ENCODE measurements around the gene ZCCHC4.
A peak's percentile ranks its signal among the peaks of the same experiment; 100 is the strongest.
"Not testable (repeated sequence)": the region's sequence is repeated elsewhere in the genome, so short reads cannot be mapped to it uniquely, and the experiment has no call there.

The ZCCHC4 gene

DNA sequence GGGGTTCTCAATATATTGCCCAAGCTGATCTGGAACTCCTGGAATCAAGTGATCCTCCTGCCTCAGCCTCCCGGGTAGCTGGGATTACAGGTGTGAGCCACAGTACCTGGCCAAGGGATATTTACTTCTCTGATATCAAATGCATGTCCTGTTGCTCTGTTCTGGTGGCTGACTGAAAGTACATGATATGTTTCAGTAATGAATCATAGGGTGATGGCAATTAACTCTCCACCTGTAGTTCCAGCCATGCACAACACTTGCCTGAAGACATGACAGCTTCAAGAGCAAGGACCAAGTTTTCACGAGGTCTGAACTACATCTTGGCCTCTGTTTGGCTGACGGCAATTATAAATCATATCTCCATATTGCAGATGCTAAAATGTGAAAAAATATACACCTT lies 9.1 kb downstream of the ZCCHC4 start:
- no peak for DNase-seq

DNA sequence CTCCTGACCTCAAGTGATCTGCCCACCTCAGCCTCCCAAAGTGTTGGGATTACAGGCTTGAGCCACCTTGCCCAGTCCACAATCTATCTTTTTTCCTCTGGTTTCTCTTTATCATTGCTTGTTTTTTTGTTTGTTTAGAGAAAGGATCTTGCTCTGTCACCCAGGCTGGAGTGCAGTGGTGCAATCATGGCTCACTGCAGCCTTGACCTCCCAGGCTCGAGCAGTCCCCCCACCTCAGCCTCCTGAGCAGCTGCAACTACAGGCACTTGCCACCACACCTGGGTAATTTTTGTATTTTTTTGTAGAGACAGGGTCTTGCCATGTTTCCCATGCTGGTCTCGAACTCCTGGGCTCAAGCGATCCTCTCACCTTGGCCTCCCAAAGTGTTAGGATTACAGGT lies 15.9 kb downstream of the ZCCHC4 start:
- DNase-seq = not testable (repeated sequence)

DNA sequence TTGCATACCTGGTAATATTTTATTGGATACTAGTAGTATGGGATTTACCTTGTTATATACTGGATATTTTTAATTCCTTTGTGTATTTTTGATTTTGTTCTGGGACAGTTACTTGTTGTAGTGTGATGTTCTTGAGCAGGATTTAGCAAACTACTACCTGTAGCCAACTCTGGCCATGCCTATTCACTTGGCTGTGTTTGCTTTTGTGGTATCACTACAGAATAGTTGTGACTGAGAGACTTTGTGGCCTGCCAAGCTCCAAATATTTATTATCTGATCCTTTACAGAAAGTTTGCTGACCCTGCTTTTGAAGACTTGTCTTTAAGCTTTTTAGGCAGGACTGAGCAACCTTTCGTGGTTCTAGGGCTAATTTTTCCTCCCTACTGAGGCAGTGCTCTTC lies 17.8 kb downstream of the ZCCHC4 start:
- DNase-seq = no peak

DNA sequence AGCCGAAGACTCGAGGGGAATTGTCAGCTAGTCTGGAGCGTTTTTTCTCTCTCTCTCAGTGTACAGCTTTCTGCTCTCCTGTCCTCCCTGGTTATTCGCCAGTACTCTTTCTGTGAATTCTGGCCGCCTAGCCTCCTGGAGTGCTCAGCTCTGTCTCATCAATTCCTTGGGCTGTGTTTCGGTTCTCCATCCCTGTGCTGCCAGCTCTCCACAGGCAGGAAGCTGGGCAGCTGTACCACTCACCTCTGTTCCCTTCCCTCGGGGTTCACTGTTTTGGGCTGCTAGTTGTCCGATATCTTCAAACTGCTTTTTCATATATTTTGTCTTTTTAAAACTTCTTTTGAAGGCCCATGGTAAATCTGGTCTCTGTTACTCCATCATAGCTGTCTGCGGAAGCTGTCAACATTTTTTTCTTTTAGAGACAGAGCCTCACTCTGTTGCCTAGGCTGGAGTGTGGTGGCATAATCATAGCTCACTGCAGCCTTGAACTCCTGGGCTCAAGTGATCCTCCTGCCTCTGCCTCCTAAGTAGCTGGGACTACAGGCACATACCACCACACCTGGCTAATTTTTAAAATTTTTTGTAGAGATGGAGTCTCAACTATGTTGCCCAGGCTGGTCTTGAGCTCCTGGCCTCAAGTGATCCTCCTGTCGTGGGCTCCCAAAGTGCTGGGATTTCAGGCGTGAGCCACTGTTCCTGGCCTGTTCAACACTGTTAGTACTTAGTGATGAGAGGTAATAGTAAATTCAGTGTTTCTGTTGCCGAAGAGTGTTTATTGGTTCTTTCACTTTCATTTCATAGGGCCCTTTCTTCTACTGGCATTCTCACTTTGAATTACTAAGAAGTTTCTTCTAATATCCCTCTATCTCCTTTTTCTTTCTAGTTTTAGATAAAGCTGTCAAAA lies 18.6 kb downstream of the ZCCHC4 start:
- no peak for DNase-seq

DNA sequence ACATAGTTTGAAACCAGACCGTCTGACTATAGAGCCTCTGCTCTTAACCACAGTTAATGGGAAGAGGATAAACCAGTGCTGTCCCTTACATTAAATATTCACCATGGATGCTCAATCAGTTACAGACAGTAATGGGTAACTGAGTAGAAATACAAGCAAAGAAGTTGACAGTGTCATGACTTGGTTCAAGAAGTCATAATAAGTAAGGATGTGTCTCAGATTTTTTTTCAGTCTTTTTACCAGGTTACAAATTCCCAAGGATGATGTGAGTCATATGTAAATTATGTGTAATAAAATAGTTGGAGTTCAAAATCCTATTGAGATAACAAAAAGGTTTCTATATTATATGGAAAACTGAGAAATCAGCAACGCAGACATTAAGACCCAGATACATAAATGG lies 31.1 kb downstream of the ZCCHC4 start:
- no peak for DNase-seq

DNA sequence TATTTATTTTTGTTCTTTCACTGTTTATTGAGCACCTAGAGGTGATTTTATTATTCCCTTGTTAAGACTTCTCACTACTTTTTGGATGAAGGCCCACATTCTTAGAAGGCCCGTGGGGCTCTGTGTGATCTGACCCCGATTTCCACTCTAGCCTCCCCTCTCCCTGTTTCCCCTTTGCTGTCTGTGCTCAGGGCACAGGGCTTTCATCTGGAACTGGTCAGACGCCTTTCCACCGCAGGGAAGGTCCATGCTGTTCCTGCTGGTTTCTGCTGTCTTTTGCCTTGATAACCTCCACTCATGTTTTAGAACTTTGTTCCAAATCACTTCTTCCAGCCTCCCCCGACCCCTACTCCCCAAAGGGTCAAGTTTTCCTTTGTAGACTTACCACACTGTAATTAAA lies 33.2 kb downstream of the ZCCHC4 start:
- no peak for DNase-seq

DNA sequence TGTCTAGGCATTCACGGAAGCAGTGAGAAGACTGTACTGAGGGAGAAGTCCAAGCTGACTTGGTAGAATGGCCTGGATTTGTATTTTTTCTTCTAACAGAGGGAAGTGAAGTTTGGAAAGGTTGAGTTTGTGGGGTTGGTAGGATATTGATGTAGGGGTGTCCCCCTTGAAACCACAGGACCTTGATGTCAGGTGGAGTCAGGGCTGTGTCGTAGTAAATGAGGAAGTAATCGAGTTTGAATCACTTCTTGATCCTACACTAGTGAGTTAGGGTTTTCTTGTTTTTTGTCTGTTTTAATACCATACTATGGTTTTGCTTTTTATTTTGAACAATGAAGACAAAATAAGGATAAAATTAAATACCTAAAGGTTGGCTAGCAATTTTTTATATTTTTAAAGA lies 34.3 kb downstream of the ZCCHC4 start:
- no peak for DNase-seq

DNA sequence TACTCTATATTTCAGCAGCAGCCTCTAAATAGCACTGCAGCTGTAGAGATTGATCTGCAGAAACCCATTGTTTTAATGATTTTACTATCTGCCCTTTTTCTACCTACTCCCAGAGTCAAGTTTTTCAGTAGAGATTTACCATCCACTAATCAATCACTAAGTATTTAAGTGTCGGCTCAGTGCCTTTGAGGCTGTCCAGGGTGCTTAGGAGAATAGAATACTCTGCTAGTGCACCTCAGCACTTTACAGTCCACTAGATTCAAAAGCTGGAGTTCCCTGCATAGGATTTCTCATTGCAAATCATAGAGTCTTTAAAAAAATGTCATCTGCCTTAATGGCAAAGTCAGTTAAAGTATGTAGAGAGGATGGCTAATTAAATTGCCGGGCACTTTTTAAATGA lies 34.9 kb downstream of the ZCCHC4 start:
- DNase-seq = no peak

DNA sequence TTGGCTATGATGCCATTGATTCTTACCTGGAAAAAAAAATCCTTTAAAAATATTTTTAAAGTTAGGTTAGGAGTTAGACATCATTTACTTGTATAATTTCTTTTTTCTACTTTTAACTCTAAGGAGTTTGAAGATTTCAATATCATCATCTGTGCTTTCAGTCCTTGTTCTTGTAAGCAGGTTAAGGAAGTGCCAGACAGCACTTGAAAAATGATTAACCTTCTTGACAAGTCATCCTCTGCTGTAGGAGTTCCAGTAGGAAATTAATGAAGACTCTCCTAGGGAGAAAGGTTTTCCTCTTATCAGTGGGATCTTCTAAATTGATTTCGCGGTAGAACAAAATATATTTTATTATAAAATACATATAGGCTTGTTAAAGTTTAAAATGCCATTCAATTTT lies 35.4 kb downstream of the ZCCHC4 start:
- DNase-seq = no peak

DNA sequence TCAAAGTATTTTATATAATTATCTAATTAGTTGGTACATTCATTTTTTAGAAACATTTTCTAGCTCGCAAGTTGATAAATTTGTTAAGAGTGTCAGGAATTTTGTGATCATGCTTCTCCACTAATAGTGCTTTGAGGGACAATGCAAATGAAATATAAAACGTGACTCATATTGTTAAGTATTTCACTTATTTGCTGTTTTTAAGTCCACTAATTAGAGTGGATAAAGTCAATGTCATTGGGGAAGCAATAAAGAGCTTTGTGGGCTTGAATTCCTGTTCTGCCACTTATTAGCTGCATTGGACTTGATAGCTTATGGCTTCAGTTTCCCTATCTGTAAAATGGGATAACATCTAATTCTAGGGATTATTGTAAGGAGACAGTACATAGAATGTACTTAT lies 38.0 kb downstream of the ZCCHC4 start:
- no peak for DNase-seq

DNA sequence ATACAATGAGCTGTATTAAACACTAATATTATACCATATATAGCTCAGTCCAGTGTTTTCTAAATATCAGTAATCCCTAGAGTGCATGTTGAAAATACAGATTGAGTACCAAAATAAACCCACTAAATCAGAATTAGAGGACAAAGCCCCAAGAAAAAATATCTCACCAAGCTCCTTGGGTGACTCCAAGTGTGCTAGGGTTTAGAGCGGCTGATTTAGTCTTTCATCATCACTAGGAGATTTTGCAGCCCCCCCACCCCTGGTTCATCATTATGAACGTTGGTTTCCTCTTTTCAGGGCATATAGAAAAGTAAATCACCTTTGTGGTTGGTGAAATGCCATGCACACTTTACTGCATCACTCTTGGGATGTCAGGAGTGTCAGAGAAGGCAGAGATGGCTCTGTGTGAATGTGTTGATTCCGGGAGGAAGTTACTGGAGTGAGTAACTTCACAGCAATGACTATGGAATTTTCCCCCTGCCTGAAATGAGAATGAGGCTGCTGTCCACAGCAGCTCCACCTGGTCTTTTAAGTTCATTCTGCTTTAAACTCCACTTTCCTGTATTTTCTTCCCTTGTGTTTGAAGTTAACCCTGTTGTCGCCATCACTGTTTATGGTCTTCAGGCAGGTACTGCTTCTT lies 39.3 kb downstream of the ZCCHC4 start:
- no peak for DNase-seq

DNA sequence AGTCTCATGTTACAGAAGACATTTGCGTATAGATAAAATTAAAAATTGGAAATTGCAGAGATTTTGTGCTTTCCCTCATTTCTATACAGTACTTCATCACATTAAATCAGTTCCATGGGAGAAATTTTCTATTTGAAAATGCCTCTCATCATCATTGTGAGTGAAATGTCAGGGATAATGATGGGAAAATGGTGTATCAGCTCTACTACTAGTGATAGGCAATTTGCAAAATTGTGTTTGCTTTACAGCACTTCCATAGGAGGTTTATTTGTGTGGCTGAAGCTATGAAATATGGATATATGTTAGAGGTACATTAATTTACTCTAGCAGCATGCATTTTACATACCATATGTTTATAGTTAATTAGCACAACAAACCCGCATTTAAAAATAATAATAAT lies 43.5 kb downstream of the ZCCHC4 start:
- no peak for DNase-seq

DNA sequence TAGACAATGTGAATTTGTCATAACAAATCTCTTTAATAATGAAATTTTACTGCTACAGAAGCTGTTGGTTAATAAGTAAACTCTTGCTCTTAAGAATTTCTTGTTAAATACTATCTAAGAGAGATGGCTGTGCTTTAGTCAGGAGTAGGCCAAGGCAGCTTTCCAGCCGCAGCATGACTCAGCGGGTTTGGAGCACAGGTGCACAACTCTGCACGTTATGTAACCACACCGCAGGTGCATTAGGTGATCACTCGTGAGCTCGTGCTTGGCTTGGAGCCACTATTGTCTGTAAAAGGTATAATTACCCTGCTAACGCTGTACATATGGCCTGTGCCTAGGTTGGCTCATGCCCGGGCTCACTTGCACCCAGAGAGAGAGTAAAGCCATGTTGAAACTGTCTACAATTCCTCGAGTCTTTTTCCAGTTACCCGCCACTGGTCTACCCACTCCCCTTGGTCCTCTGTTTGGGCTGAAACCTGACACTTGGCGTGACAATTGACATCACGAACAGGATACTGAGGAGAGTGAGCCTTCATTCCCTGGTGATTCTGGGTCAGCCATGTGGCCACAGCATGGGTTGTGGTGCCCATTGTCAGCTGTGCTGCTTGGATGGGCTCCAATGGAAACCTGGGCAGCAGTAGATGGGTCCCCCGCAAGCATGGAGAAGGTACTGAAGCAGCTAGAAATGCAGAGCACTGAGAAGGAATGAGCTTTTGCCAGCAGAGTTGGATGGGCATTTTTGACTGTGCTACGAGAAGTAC lies 46.1 kb downstream of the ZCCHC4 start:
- no peak for DNase-seq

DNA sequence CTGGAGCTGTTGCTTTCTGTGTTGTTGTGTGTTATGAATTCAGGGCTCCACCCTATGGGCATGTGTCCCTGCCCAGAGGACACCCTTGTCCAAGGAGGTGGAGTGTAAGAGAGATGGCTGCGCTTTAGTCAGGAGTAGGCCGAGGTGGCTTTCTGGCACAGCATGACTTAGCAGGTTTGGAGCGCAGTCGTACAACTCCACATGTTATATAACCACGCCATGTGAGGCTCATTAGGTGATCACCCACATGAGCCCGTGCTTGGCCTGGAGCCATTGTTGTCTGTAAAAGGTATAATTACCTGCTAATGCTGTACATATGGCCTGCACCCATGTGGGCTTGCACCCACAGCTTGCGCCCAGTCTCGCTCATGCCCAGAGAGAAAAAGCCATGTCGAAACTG lies 48.7 kb downstream of the ZCCHC4 start:
- no peak for DNase-seq

DNA sequence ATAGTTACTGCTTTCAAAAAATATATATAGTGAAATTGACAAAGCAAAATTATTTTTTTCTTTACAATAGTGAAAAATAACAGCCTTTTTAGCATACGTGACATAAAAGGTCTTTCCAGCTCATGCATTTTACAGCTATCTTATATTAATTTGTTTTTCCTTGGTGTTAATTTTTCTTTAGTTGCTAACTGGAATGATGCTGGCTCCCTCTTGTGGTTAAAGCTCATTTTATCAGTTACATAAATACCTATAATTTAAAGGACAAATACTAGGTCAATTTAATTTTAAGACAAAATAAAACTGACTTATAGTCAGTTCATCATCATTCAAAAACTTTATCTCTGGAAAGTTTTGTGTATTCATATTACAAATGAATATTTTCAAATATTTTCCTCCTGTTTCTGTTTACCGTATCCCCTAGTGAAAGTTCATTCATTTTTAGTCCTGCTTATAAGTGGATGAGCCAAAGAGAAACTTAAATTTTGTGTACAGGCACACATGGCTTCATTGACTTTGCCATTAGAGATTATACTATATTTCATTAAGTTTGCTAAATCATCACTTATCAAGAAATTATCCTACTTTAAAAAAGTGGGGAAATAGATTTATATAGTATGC lies 54.5 kb downstream of the ZCCHC4 start:
- DNase-seq = peak in 1 of 2 experiments; percentile 12

DNA sequence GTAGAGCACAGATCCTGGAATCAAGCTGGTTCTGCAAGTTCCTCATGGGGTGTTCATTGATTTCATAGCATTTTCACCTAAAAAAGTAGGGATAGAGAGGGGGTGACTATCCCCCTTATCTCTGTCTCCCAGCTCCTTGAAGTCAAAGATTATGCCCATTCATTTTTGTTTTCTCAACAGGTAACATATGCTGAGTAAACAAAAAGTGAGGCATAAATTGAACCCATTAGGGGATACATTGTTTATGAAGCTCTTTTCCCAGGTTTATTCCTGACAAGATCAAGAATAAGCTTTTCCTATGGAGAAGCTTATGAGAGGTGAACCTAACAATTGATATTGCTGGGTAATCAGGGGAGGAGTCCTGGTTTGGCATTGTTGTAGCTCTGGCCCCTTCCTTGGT lies 55.3 kb downstream of the ZCCHC4 start:
- no peak for DNase-seq

DNA sequence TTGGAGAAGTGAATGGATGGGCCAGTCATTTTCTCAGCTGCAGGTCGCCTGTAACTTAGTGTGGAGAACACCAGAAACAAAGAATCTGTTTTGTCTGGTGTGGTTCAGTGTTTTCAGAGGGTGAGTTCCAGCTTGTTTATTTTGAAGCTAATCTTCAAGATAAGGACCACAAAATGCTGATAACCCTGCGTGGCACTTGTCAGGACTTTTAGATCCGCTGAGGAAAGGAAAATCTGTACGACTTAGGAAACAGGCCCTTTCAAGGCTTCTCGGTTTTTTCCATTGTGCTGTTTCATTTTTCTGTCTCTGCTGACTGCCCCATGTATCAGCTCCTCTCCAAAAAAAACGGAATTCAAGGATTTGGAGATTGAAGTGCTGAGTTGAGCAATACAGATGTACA lies 55.7 kb downstream of the ZCCHC4 start:
- DNase-seq = no peak

DNA sequence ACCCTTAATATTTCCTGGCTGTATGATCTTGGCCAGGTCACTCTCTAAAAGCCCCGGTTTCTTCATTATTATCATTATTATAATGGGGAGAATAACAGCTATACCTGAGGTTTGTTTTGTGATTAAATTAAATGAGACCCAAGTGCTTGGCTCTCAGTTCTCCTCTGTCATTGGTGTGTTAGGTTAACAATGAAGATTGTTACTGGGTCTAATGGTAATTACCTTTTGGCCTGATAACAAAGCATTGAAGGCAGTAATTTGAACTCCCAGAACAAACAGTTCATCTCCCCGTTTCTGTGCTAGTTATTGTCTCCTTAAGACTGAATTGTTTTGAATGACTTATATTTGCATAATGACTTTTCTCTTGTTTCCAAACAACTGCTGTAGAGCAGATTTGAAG lies 57.7 kb downstream of the ZCCHC4 start:
- DNase-seq = peak; percentile 50 to 69

DNA sequence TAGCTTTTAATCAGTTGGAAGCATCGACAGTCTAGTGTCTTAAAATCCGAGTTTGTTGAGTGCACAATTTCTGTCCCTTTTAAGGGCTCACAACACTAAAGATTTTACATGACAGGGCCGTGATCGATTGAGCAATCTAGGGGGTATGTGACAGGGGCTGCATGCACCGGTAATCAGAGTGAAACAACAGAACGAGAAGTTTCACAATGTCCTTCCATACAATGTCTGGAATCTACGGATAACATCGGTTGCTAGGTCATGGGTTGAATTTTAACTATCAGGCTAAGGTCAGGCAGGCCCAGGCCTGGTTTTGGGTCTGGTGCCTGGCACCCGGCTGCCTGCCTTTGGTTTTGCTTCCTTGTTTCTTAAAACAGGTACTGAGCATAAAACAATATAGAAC lies 60.0 kb downstream of the ZCCHC4 start:
- not testable (repeated sequence) for DNase-seq

DNA sequence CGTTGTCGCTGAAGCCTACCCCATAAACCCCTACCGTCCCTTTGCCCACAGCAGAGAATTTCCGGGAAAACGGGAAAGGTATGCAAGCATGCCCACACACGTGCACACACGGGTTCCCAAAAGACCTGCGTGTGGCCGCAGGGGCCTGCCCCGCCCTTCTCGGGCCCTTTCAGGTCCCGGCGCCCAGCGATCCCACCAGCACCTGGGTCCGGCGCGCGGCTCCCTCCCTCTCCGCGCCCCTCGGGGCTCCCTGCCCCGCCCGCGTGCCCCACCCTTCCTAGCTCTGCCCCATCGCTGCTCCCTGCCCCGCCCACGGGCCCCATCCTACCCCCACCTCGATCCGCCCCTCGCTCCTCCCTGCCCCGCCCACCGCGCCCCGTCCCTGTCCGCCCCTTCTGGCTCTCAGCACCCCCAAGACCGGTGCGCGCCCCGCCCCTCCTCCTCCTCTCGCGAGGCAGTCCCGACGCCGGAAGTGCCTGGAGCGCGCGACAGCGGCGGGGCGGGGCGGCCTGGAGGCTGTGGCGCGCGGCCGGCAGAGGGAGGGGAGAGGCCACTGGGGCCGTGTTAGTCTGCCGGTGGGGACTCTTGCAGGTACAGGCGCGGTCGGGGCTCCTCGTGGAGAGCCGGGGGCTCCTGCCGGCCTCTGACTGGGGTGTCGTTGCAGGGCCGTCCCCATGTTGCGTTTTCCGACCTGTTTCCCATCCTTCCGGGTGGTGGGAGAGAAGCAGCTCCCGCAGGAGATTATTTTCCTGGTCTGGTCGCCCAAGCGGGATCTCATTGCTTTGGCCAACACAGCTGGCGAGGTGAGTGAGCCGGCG lies 64.4 kb downstream of the ZCCHC4 start, which contains the start of gene ANAPC4:
Gene ANAPC4 (plus strand): TSS at position 510 of the 818 bp plus-strand sequence. CDS start 165 bp downstream, at position 675.
- DNase-seq = peak; percentile 87 to 92

DNA sequence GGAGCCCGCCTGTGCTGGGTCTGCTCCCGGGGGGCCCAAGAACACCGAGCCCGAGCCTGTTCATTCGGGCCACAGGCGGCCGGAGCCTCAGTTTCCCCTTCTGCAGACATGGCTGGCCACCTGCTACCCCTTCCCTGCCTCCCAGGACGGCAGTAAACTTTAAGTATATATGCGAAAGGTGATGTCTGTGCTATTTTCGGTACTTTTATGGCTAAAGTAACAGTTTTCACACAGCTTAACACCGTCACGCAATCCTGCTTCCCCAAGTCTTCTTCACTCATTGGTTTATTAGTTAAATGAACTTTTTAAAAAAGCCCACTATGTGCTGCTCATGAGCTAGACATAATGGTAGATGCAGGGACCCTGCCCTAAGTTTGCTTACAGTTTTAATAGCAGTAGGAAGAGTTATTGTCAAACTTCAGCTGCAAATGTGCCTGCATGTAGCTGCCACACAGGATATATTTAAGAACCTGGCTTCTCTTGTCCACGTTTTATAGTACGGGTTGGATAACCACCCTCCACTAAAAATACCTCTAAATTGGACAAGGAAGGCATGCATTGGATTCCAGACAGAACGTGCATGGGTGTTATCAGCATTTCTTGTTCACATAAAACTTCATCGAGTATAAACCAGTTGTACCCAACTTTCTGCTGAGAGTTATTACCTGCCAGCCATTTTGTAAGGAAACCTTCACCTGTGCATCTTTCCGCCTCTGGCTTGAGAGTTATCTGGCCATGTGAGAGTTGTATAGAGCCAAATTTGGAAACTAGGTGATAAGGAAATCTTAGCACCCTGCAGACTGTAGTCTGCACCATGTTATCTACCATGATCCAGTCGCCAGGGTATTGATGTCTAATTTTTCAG lies 65.2 kb downstream of the ZCCHC4 start:
- no peak for DNase-seq

All from NCI-H1930 (cell line).